ENCODE results near the gene RPAP2.

RPAP2 gene

DNA sequence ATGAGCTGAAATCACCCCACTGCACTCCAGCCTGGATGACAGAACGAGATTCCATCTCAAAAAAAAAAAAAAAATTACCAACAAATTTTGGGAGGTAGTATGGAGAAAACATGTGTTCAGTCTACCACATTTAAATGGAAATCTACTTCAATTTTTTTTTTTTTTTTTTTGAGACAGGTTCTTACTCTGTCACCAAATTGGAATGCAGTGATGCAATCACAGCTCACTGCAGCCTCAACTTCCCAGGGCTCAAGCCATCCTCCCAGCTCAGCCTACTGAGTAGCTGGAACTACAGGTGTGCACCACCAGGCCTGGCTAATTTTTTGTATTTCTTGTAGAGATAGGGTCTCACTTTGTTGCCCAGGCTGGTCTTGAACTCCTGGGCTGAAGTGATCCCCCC lies 105.8 kb downstream of the RPAP2 start:
- TF ChIP-seq EP300 (IDR thresholded peaks at IDR 0.05; ENCODE audit: borderline replicate concordance) (no peak), NFIC (IDR thresholded peaks at IDR 0.05) (no peak), FOXM1 (IDR thresholded peaks at IDR 0.05; ENCODE audit: borderline replicate concordance, low read depth) (no peak), TEAD4 (IDR thresholded peaks at IDR 0.05) (peak; percentile 35; the same call in 1 of the 2 replicates), TAF1 (IDR thresholded peaks at IDR 0.05; ENCODE audit: low read depth) (no peak), MAX (IDR thresholded peaks at IDR 0.05) (no peak), RAD21 (IDR thresholded peaks at IDR 0.05; ENCODE audit: low read depth) (no peak), CREB1 (IDR thresholded peaks at IDR 0.05; ENCODE audit: low read depth) (no peak), CEBPB (IDR thresholded peaks at IDR 0.05) (peak; percentile 79), REST (IDR thresholded peaks at IDR 0.05; ENCODE audit: low read depth) (no peak), YY1 (IDR thresholded peaks at IDR 0.05; ENCODE audit: low read depth) (no peak), EGR1 (IDR thresholded peaks at IDR 0.05) (no peak), ZBTB7A (IDR thresholded peaks at IDR 0.05; ENCODE audit: low read depth) (no peak), TCF12 (IDR thresholded peaks at IDR 0.05; ENCODE audit: low read depth) (no peak), USF1 (IDR thresholded peaks at IDR 0.05) (no peak)

DNA sequence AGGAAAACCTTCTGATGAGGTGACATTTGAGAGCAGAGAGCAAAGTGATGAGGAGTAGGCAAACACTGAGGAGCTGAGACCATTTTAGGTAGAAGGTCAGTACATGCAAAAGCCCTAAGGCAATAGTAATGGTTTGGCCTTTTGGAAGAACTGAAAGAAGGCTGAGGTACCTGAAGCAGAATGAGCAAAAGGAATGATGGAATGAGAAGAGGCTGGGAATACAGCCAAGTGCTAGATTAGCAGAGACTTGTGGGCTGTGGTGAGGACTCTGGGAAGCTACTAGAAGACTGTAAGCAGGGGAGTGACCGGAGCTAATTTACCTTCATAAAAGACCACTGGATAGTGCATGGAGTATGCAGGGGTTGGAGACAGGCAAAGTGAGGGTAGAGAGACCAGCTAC lies 110.0 kb downstream of the RPAP2 start:
- TF ChIP-seq REST (IDR thresholded peaks at IDR 0.05; ENCODE audit: low read depth), result no peak
- TF ChIP-seq CREB1 (IDR thresholded peaks at IDR 0.05; ENCODE audit: low read depth), result no peak
- no peak for TF ChIP-seq TEAD4 (IDR thresholded peaks at IDR 0.05)
- no peak for TF ChIP-seq CEBPB (IDR thresholded peaks at IDR 0.05)
- no peak for TF ChIP-seq YY1 (IDR thresholded peaks at IDR 0.05; ENCODE audit: low read depth)
- TF ChIP-seq NFIC (IDR thresholded peaks at IDR 0.05), result no peak
- TF ChIP-seq TAF1 (IDR thresholded peaks at IDR 0.05; ENCODE audit: low read depth), result no peak
- no peak for TF ChIP-seq USF1 (IDR thresholded peaks at IDR 0.05)

DNA sequence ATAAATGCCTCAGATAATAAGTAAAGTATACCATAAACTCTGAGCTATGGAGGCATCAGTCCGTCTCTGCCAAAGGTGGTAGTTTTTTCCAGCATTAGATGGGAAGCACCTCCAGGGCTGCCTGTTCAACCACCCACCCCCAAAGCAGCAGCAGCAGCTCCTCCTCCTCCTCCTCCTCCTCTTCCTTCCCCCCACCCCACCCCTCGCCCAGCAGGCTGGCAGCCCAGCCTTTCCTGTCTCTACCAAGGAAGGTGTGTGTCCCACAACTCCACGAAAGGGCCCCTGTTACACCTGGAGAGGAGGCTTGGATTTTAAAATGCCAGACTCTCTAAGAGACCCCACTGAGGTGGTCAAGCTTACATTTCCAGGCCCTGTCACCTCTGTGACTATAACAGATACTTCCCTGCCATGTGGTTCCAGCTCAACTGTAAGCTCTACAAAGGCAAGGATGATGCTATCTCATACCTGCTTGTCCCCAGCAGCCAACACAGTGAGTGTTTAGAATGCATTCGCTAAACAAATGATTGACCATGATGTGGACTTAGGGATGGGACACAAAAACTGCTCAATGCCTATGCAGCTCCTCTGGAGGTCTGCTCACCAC lies 111.2 kb downstream of the RPAP2 start:
- no peak for TF ChIP-seq USF1 (IDR thresholded peaks at IDR 0.05)
- no peak for TF ChIP-seq YY1 (IDR thresholded peaks at IDR 0.05; ENCODE audit: low read depth)
- no peak for TF ChIP-seq CEBPB (IDR thresholded peaks at IDR 0.05)
- TF ChIP-seq NFIC (IDR thresholded peaks at IDR 0.05), result no peak
- TF ChIP-seq TCF12 (IDR thresholded peaks at IDR 0.05; ENCODE audit: low read depth), result no peak
- no peak for TF ChIP-seq EP300 (IDR thresholded peaks at IDR 0.05; ENCODE audit: borderline replicate concordance)
- no peak for TF ChIP-seq ZBTB7A (IDR thresholded peaks at IDR 0.05; ENCODE audit: low read depth)
- no peak for TF ChIP-seq MAX (IDR thresholded peaks at IDR 0.05)
- no peak for TF ChIP-seq FOXM1 (IDR thresholded peaks at IDR 0.05; ENCODE audit: borderline replicate concordance, low read depth)
- no peak for TF ChIP-seq EGR1 (IDR thresholded peaks at IDR 0.05)
- TF ChIP-seq CREB1 (IDR thresholded peaks at IDR 0.05; ENCODE audit: low read depth), result no peak
- TF ChIP-seq TAF1 (IDR thresholded peaks at IDR 0.05; ENCODE audit: low read depth), result no peak
- no peak for TF ChIP-seq RAD21 (IDR thresholded peaks at IDR 0.05; ENCODE audit: low read depth)
- no peak for TF ChIP-seq REST (IDR thresholded peaks at IDR 0.05; ENCODE audit: low read depth)

- TF ChIP-seq CREB1 (IDR thresholded peaks at IDR 0.05; ENCODE audit: low read depth) (no peak), FOXM1 (IDR thresholded peaks at IDR 0.05; ENCODE audit: borderline replicate concordance, low read depth) (no peak), MAX (IDR thresholded peaks at IDR 0.05) (no peak)
These were observed 111.8 kb downstream of the RPAP2 start for GRCh38 chr1:92410706-92411105.

All from Ishikawa (cell line).